ENCODE data around the gene ATXN7L3. TPM values are rescaled to one million over a fixed set of nuclear protein-coding genes. Genes with fewer than 3 reads are reported as not detected.

Gene ATXN7L3
- polyA plus RNA-seq, 2 of the 4 experiments (the other 2 are of a cell fraction) = 60.5 to 72.7 TPM

DNA sequence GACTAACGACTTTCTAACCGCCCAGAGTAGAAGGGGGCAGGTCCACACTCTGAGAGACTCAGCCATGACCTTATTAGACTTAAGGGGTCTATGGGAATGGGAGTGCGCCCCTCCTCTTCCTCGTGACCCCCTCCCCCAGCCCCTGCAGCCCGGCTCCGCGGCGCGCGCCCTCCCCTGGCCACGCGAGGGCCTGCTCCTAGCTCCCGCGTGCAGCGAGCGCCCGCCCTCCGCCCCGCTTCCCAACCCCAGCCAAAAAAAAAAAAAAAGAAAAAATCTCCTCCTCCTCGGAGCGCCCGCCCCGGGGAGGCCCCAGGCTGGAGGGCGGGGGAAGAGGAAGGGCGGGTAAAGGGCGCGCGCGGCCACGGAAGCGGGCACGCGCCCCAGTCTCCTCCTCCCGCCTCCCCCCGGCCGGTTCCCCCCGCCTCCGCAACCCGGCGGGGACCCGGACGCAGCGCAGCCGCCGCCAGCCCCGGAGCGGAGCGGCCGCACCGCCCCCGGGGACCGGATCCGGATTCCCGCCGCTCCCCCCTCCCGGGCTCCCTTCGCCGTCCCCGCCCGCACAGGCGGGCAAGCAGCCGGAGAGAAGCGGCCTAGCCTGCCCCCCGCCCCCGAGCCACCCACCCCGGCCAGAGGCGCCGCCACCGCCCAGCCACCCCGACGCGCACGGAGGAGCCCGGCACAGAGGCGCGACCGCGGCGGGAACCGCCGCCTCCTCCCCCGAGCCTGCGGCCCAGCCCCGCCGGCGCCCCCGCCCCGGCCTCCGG is 18.8 kb upstream of the ATXN7L3 start:
- H3K4me1 ChIP-seq = peaks cover 25% of the 10 kb centered on the region
- peak; percentile 10 to 38 for ATAC-seq
- no peak for FAIRE-seq
- H3K4me3 ChIP-seq = peak overlapping the region; percentile 89
- DNase-seq (ENCODE audit: low read depth in 1 of 2, low spot score in 1 of 2) = peak; percentile 75 to 93
- peak overlapping the region; percentile 86 for H3K4me2 ChIP-seq
- ChIA-PET POLR2A (interaction anchor here (0.6 to 1.7 kb wide), 14 partner anchors 10 to 607 kb away, joined by 3 to 6 read pairs (median 4); partner anchors contain the start of genes ATXN7L3, GPATCH8 and TMUB2), CTCF (interaction anchor here (0.6 to 11.1 kb wide), 13 partner anchors 10 to 207 kb away, joined by 3 to 246 read pairs (median 4); partner anchors contain the start of gene GRN)
- WGBS (ENCODE audit: missing lambda C conversion rate) = 2% methylated on average over 30 of the region's 89 CpGs
- H3K9me3 ChIP-seq = no peaks in the 10 kb centered on the region
- TF ChIP-seq, protein P1, sequence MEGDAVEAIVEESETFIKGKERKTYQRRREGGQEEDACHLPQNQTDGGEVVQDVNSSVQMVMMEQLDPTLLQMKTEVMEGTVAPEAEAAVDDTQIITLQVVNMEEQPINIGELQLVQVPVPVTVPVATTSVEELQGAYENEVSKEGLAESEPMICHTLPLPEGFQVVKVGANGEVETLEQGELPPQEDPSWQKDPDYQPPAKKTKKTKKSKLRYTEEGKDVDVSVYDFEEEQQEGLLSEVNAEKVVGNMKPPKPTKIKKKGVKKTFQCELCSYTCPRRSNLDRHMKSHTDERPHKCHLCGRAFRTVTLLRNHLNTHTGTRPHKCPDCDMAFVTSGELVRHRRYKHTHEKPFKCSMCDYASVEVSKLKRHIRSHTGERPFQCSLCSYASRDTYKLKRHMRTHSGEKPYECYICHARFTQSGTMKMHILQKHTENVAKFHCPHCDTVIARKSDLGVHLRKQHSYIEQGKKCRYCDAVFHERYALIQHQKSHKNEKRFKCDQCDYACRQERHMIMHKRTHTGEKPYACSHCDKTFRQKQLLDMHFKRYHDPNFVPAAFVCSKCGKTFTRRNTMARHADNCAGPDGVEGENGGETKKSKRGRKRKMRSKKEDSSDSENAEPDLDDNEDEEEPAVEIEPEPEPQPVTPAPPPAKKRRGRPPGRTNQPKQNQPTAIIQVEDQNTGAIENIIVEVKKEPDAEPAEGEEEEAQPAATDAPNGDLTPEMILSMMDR (IDR thresholded peaks at IDR 0.05) = peak; percentile 67
- TF ChIP-seq POLR2AphosphoS2 (conservative IDR thresholded peaks at IDR 0.05; ENCODE audit: low read length) (no peak), SMC3 (IDR thresholded peaks at IDR 0.05) (peak; percentile 39; the same call in 2 of the 3 replicates), PHF8 (IDR thresholded peaks at IDR 0.05; ENCODE audit: borderline replicate concordance, low read depth) (peak; percentile 1; the same call in 1 of the 2 replicates), POLR2A (IDR thresholded peaks at IDR 0.05; ENCODE audit: low read length) (0 out of 2 replicates have a peak, but pooled peaks have one; percentile 23), JUNB (IDR thresholded peaks at IDR 0.05) (no peak), CHD4 (IDR thresholded peaks at IDR 0.05; ENCODE audit: borderline replicate concordance) (no peak), MYC (IDR thresholded peaks at IDR 0.05; ENCODE audit: borderline replicate concordance, low read length) (peak; percentile 74; the same call in 1 of the 2 replicates), JUN (IDR thresholded peaks at IDR 0.05) (peak; percentile 67 to 86; a peak in 4 of 5 replicates)
- TF ChIP-seq, protein P2, sequence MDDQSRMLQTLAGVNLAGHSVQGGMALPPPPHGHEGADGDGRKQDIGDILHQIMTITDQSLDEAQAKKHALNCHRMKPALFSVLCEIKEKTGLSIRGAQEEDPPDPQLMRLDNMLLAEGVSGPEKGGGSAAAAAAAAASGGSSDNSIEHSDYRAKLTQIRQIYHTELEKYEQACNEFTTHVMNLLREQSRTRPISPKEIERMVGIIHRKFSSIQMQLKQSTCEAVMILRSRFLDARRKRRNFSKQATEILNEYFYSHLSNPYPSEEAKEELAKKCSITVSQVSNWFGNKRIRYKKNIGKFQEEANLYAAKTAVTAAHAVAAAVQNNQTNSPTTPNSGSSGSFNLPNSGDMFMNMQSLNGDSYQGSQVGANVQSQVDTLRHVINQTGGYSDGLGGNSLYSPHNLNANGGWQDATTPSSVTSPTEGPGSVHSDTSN (IDR thresholded peaks at IDR 0.05) = peak; percentile 34; the same call in 1 of the 2 replicates
- TF ChIP-seq, protein P3, sequence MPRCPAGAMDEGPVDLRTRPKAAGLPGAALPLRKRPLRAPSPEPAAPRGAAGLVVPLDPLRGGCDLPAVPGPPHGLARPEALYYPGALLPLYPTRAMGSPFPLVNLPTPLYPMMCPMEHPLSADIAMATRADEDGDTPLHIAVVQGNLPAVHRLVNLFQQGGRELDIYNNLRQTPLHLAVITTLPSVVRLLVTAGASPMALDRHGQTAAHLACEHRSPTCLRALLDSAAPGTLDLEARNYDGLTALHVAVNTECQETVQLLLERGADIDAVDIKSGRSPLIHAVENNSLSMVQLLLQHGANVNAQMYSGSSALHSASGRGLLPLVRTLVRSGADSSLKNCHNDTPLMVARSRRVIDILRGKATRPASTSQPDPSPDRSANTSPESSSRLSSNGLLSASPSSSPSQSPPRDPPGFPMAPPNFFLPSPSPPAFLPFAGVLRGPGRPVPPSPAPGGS (IDR thresholded peaks at IDR 0.05) = peak; percentile 93
- TF ChIP-seq, protein P4, sequence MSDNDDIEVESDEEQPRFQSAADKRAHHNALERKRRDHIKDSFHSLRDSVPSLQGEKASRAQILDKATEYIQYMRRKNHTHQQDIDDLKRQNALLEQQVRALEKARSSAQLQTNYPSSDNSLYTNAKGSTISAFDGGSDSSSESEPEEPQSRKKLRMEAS (IDR thresholded peaks at IDR 0.05) = peak; percentile 90
- TF ChIP-seq, protein P5, sequence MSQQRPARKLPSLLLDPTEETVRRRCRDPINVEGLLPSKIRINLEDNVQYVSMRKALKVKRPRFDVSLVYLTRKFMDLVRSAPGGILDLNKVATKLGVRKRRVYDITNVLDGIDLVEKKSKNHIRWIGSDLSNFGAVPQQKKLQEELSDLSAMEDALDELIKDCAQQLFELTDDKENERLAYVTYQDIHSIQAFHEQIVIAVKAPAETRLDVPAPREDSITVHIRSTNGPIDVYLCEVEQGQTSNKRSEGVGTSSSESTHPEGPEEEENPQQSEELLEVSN (IDR thresholded peaks at IDR 0.05; ENCODE audit: borderline replicate concordance, low read depth) = peak; percentile 56
- peak overlapping the region; percentile 97 to 99 for H3K27ac ChIP-seq

DNA sequence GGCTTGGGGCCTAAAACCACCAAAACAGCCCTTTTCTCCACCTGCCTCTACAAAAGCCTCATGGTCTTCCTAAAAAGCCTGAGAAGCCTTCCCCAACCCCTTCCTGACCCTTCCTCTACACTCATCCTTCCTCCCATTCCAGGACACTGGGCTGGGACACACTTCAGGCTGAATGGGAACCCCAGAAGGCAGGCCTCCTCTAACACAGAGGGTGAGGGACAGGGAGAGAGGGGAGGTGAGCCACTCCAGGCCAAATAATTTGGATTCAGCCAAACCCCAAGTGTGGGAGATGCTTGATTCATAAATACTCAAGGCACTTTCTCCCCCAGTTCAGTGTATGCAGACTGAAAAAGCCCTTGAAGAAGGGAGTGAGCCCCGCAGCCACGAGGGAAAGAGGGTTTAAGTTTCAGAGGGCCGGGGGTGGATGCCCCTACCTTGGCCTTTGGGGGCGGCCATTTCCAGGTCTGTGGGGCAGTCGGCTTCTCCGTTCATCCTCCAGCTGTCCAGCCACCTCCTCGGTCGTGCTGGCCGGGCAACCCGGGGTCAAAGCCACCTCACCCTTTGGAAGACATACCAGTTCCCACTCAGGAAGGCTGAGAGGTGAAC is 18.2 kb upstream of the ATXN7L3 start:
- H3K9me3 ChIP-seq = no peaks in the 10 kb centered on the region
- DNase-seq (ENCODE audit: low read depth in 1 of 2, low spot score in 1 of 2) (no peak), ATAC-seq (no peak), FAIRE-seq (no peak)
- H3K4me2 ChIP-seq = peak overlapping the region; percentile 86
- peaks cover 18% of the 10 kb centered on the region for H3K4me1 ChIP-seq
- peak overlapping the region; percentile 89 for H3K4me3 ChIP-seq
- ChIA-PET CTCF (interaction anchor here (0.6 to 11.1 kb wide), 17 partner anchors 9 to 207 kb away, joined by 3 to 246 read pairs (median 4); partner anchors contain the start of gene GRN), POLR2A (interaction anchor here (0.6 to 1.3 kb wide), 10 partner anchors 11 to 286 kb away, joined by 3 to 6 read pairs (median 4); partner anchors contain the start of genes GPATCH8 and TMUB2)
- TF ChIP-seq POLR2A (IDR thresholded peaks at IDR 0.05; ENCODE audit: low read length) = 0 out of 2 replicates have a peak, but pooled peaks have one; percentile 15
- no peak for TF ChIP-seq MYC (IDR thresholded peaks at IDR 0.05; ENCODE audit: borderline replicate concordance, low read length)
- WGBS (ENCODE audit: missing lambda C conversion rate) = 2% methylated on average over 10 of the region's 10 CpGs
- peak overlapping the region; percentile 97 to 99 for H3K27ac ChIP-seq

DNA sequence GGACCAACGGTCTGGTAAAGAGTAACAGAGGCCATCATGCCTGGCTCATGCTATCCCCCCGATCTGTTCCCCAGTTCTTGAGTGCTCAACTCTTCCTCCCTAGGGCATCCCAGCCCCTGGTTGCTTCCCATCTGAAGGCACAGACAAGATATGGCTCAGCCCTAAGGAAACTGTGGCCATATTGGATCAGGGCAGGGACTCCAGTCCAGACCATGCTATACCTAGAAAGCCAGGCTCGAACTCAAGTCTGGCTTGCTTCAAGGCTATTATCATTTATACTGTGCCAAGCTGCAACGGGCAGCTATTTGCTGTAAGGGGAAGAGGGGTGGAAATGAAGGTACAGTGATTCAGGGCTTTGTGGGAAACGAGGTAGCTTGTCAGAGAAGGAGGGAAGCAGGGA is 17.0 kb upstream of the ATXN7L3 start:
- Histone ChIP-seq H3K9me3 (no peaks in the 10 kb centered on the region), H3K27ac (no peak overlapping the region), H3K4me2 (peak overlapping the region; percentile 86; the same call in 1 of the 3 replicates), H3K4me1 (peaks cover 11% of the 10 kb centered on the region), H3K4me3 (no peak overlapping the region)
- CTCF ChIA-PET = interaction anchor here (0.7 to 11.1 kb wide), 11 partner anchors 8 to 150 kb away, joined by 3 to 246 read pairs (median 5); partner anchors contain the start of gene GRN
- 85% methylated on average over 5 of the region's 5 CpGs for WGBS (ENCODE audit: missing lambda C conversion rate)
- FAIRE-seq = no peak
- ATAC-seq = no peak
- POLR2A ChIA-PET = no interaction called here
- no peak for DNase-seq (ENCODE audit: low read depth in 1 of 2, low spot score in 1 of 2)
- TF ChIP-seq RFX5 (IDR thresholded peaks at IDR 0.05) = no peak
